ENCODE data around the gene PRPH2. TPM values are rescaled to one million over a fixed set of nuclear protein-coding genes. Genes with fewer than 3 reads are reported as not detected.

Gene PRPH2
- polyA plus RNA-seq, 1 of the 3 experiments (the other 2 are of a cell fraction), result not detected

DNA sequence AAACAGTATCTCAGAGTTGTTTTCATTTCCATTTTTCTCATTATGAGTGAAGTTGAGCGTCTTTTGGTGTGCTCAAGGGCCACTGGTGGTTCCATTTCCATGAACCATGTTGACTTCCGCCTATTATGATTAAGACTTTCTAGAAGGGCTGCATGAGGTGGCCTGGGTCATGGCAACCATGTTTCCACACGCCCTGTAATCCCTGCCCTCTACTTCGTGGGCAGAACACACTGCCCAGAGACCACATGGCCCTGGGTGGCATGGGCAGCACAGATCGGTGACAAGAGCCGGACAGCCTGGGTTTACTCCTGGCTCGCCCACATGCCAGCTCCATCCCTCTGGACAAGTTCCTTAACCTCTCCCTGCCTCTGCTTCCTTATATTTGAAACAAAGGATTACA, 14.8 kb downstream of the PRPH2 start (continued):
- TF ChIP-seq, protein P1, sequence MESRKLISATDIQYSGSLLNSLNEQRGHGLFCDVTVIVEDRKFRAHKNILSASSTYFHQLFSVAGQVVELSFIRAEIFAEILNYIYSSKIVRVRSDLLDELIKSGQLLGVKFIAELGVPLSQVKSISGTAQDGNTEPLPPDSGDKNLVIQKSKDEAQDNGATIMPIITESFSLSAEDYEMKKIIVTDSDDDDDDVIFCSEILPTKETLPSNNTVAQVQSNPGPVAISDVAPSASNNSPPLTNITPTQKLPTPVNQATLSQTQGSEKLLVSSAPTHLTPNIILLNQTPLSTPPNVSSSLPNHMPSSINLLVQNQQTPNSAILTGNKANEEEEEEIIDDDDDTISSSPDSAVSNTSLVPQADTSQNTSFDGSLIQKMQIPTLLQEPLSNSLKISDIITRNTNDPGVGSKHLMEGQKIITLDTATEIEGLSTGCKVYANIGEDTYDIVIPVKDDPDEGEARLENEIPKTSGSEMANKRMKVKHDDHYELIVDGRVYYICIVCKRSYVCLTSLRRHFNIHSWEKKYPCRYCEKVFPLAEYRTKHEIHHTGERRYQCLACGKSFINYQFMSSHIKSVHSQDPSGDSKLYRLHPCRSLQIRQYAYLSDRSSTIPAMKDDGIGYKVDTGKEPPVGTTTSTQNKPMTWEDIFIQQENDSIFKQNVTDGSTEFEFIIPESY (IDR thresholded peaks at IDR 0.05; ENCODE audit: borderline replicate concordance, low read depth), result no peak
- no peak for TF ChIP-seq FOSL2 (IDR thresholded peaks at IDR 0.05; ENCODE audit: borderline replicate concordance, low read depth)
- no peak for TF ChIP-seq RCOR1 (IDR thresholded peaks at IDR 0.05; ENCODE audit: low read length)
- no peak for TF ChIP-seq RAD21 (IDR thresholded peaks at IDR 0.05; ENCODE audit: low read length)
- no peak for TF ChIP-seq SIN3A (IDR thresholded peaks at IDR 0.05; ENCODE audit: borderline replicate concordance, low read depth, low read length)
- TF ChIP-seq, protein P2, sequence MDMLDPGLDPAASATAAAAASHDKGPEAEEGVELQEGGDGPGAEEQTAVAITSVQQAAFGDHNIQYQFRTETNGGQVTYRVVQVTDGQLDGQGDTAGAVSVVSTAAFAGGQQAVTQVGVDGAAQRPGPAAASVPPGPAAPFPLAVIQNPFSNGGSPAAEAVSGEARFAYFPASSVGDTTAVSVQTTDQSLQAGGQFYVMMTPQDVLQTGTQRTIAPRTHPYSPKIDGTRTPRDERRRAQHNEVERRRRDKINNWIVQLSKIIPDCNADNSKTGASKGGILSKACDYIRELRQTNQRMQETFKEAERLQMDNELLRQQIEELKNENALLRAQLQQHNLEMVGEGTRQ (IDR thresholded peaks at IDR 0.05; ENCODE audit: borderline replicate concordance, low read depth, low read length), result no peak
- TF ChIP-seq NFIC (IDR thresholded peaks at IDR 0.05; ENCODE audit: borderline replicate concordance), result no peak
- no peak for TF ChIP-seq YY1 (IDR thresholded peaks at IDR 0.05; ENCODE audit: low read depth)
- no peak for TF ChIP-seq TAF1 (IDR thresholded peaks at IDR 0.05; ENCODE audit: borderline replicate concordance, low read depth, low read length)

GRCh38 chr6:42704937-42705374, 17.4 kb downstream of the PRPH2 start:
- Histone ChIP-seq H3F3A (replicated peaks; ENCODE audit: insufficient read depth) (no peaks in the 10 kb centered on the region), H3K36me3 (replicated peaks in 1 of 2; ENCODE audit: control insufficient read depth in 1 of 2, insufficient read depth in 2 of 2, low read length in 1 of 2) (no peaks in the 10 kb centered on the region), H3K27ac (ENCODE audit: low read depth in 2 of 2, low read length in 1 of 2) (no peak overlapping the region), H3K4me1 (ENCODE audit: control insufficient read depth in 1 of 2, insufficient read depth in 2 of 2, low read depth in 1 of 2, low read length in 1 of 2) (no peaks in the 10 kb centered on the region), H4K20me1 (ENCODE audit: insufficient read depth) (no peaks in the 10 kb centered on the region), H3K27me3 (ENCODE audit: insufficient read depth) (no peaks in the 10 kb centered on the region), H3K9ac (no peak overlapping the region), H3K4me2 (no peak overlapping the region), H2AFZ (ENCODE audit: low read depth) (no peak overlapping the region), H3K9me3 (no peaks in the 10 kb centered on the region), H3K9me2 (no peaks in the 10 kb centered on the region), H3K79me2 (ENCODE audit: insufficient read depth) (no peaks in the 10 kb centered on the region), H3K4me3 (ENCODE audit: low read depth in 2 of 2, low read length in 1 of 2) (no peak overlapping the region)
- ChIA-PET POLR2A (no interaction called here), CTCF (interaction anchor here (1.2 kb wide), 1 partner anchor 43 kb away, joined by 5 read pairs; no protein-coding TSS in a partner anchor)
- no peak for DNase-seq
- TF ChIP-seq FOSL2 (IDR thresholded peaks at IDR 0.05; ENCODE audit: borderline replicate concordance, low read depth) (no peak), TCF12 (IDR thresholded peaks at IDR 0.05) (no peak), CHD2 (IDR thresholded peaks at IDR 0.05; ENCODE audit: low read length, partially characterized antibody) (no peak), JUND (IDR thresholded peaks at IDR 0.05) (no peak), RFX5 (IDR thresholded peaks at IDR 0.05; ENCODE audit: low read length) (no peak), GATA2 (CRISPR knock-in tag; IDR thresholded peaks at IDR 0.05) (no peak), POLR2AphosphoS5 (IDR thresholded peaks at IDR 0.05; ENCODE audit: low read depth, low read length) (no peak), GABPA (IDR thresholded peaks at IDR 0.05; ENCODE audit: low read depth) (no peak), IRF3 (IDR thresholded peaks at IDR 0.05; ENCODE audit: low read depth, low read length) (no peak), EZH2phosphoT487 (IDR thresholded peaks at IDR 0.05; ENCODE audit: borderline replicate concordance, low read depth) (no peak), TEAD4 (IDR thresholded peaks at IDR 0.05; ENCODE audit: borderline replicate concordance, insufficient read depth) (no peak), NRF1 (IDR thresholded peaks at IDR 0.05; ENCODE audit: low read depth, low read length) (no peak), YY1 (IDR thresholded peaks at IDR 0.05; ENCODE audit: low read depth) (no peak)
- TF ChIP-seq, protein P3, sequence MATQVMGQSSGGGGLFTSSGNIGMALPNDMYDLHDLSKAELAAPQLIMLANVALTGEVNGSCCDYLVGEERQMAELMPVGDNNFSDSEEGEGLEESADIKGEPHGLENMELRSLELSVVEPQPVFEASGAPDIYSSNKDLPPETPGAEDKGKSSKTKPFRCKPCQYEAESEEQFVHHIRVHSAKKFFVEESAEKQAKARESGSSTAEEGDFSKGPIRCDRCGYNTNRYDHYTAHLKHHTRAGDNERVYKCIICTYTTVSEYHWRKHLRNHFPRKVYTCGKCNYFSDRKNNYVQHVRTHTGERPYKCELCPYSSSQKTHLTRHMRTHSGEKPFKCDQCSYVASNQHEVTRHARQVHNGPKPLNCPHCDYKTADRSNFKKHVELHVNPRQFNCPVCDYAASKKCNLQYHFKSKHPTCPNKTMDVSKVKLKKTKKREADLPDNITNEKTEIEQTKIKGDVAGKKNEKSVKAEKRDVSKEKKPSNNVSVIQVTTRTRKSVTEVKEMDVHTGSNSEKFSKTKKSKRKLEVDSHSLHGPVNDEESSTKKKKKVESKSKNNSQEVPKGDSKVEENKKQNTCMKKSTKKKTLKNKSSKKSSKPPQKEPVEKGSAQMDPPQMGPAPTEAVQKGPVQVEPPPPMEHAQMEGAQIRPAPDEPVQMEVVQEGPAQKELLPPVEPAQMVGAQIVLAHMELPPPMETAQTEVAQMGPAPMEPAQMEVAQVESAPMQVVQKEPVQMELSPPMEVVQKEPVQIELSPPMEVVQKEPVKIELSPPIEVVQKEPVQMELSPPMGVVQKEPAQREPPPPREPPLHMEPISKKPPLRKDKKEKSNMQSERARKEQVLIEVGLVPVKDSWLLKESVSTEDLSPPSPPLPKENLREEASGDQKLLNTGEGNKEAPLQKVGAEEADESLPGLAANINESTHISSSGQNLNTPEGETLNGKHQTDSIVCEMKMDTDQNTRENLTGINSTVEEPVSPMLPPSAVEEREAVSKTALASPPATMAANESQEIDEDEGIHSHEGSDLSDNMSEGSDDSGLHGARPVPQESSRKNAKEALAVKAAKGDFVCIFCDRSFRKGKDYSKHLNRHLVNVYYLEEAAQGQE (IDR thresholded peaks at IDR 0.05; ENCODE audit: low read depth, low read length), result no peak
- TF ChIP-seq, protein P4, sequence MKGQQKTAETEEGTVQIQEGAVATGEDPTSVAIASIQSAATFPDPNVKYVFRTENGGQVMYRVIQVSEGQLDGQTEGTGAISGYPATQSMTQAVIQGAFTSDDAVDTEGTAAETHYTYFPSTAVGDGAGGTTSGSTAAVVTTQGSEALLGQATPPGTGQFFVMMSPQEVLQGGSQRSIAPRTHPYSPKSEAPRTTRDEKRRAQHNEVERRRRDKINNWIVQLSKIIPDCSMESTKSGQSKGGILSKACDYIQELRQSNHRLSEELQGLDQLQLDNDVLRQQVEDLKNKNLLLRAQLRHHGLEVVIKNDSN (IDR thresholded peaks at IDR 0.05; ENCODE audit: borderline replicate concordance, low read depth), result no peak
- 66% methylated on average over 4 of the region's 4 CpGs for WGBS (ENCODE audit: low lambda C conversion rate)

Data from SK-N-SH (cell line).